ENCODE measurements around the gene KNSTRN. TPM values are rescaled to one million over a fixed set of nuclear protein-coding genes. Genes with fewer than 3 reads are reported as not detected.

KNSTRN gene
- total and polyA plus RNA-seq, 2 of the 8 experiments (the other 6 are each of a cell fraction or from before 2014, with no cell fraction given) = 25.1 to 79.4 TPM

- Histone ChIP-seq H2BK20ac (ENCODE audit: low read length) (no peak overlapping the region), H3K4ac (replicated peaks; ENCODE audit: insufficient read length, low read depth, low read length) (no peak overlapping the region), H2BK15ac (ENCODE audit: low read length) (no peak overlapping the region), H3K9ac (replicated peaks in 1 of 4; ENCODE audit: extremely low read depth in 1 of 4, low read depth in 3 of 4, low read length in 3 of 4) (no peak overlapping the region), H2BK12ac (ENCODE audit: low read depth, low read length) (no peak overlapping the region), H3K4me1 (replicated peaks in 1 of 4; ENCODE audit: control insufficient read depth in 3 of 4, insufficient read depth in 4 of 4, low read length in 3 of 4) (peaks cover 1 to 12% (median 7%) of the 10 kb centered on the region in 4 experiments; a peak in 5 of 7 replicates), H3K9me3 (ENCODE audit: insufficient read depth in 2 of 2, low read depth in 1 of 2, low read length in 1 of 2) (no peaks in the 10 kb centered on the region), H4K20me1 (replicated peaks in 1 of 2; ENCODE audit: control insufficient read depth in 1 of 2, insufficient read depth in 2 of 2, low read length in 2 of 2) (no peaks in the 10 kb centered on the region), H3K27me3 (replicated peaks in 1 of 4; ENCODE audit: control insufficient read depth in 3 of 4, extremely low read depth in 1 of 4, insufficient read depth in 3 of 4, low read length in 3 of 4) (peaks cover 0 to 4% (median 0%) of the 10 kb centered on the region in 4 experiments; a peak in 2 of 7 replicates), H4K91ac (replicated peaks; ENCODE audit: insufficient read length, low read length) (no peak overlapping the region), H3K79me2 (ENCODE audit: control insufficient read depth in 1 of 2, insufficient read depth in 2 of 2, low read length in 2 of 2) (no peaks in the 10 kb centered on the region), H3K14ac (ENCODE audit: insufficient read length) (no peak overlapping the region), H3K18ac (ENCODE audit: extremely low read depth, low read length) (no peak overlapping the region), H3K36me3 (ENCODE audit: control insufficient read depth in 2 of 4, insufficient read depth in 4 of 4, low read length in 3 of 4) (no peaks in the 10 kb centered on the region), H3K27ac (ENCODE audit: low read depth, low read length) (no peak overlapping the region), H2AK5ac (ENCODE audit: low read depth, low read length) (no peak overlapping the region), H4K8ac (ENCODE audit: extremely low read depth, insufficient read depth, low read length) (no peak overlapping the region), H4K5ac (ENCODE audit: insufficient read length, low read depth, low read length) (no peak overlapping the region), H3K4me2 (ENCODE audit: insufficient read depth in 1 of 2, low read depth in 2 of 2, low read length in 2 of 2) (no peak overlapping the region; a peak in 1 of 4 replicates), H3K4me3 (ENCODE audit: extremely low read depth in 1 of 4, insufficient read depth in 2 of 4, low read depth in 3 of 4, low read length in 4 of 4) (no peak overlapping the region), H2AFZ (ENCODE audit: low read length) (no peak overlapping the region), H2BK5ac (ENCODE audit: low read depth, low read length) (no peak overlapping the region), H3K23ac (ENCODE audit: insufficient read length) (no peak overlapping the region), H3K79me1 (ENCODE audit: low read depth, low read length) (no peaks in the 10 kb centered on the region), H3K56ac (replicated peaks; ENCODE audit: insufficient read length, low read depth, low read length) (no peak overlapping the region), H3K23me2 (ENCODE audit: low read depth, low read length) (no peaks in the 10 kb centered on the region), H2BK120ac (replicated peaks; ENCODE audit: low read depth, low read length) (no peak overlapping the region)
- 93% methylated on average over 3 of the region's 4 CpGs; no CpG with 5 or more reads in 1 of the 2 experiments for WGBS, 2 experiments (ENCODE audit: extremely low coverage in 1 of 2, insufficient coverage in 1 of 2, insufficient read length in 1 of 2, insufficient replicate concordance in 2 of 2, low coverage in 1 of 2, low lambda C conversion rate in 2 of 2, missing lambda C conversion rate in 1 of 2)
- no peak for DNase-seq (ENCODE audit: low read depth in 1 of 2, low spot score in 2 of 2)
- no peak for FAIRE-seq
- CTCF ChIA-PET (ENCODE audit: partially characterized antibody) = interaction anchor here (0.7 to 1.2 kb wide), 2 partner anchors 11 to 121 kb away, joined by 3 read pairs; no protein-coding TSS in a partner anchor
- POLR2A ChIA-PET (ENCODE audit: partially characterized antibody) = interaction anchor here (0.6 to 3.7 kb wide), 4 partner anchors 9 to 770 kb away, joined by 3 to 23 read pairs (median 5); partner anchors contain the start of gene BAHD1
- TF ChIP-seq CEBPB (IDR thresholded peaks at IDR 0.05; ENCODE audit: low read depth, low read length) = no peak
- no peak for TF ChIP-seq GTF2F1 (IDR thresholded peaks at IDR 0.05; ENCODE audit: borderline replicate concordance, low read depth, low read length)
- TF ChIP-seq POU5F1 (IDR thresholded peaks at IDR 0.05; ENCODE audit: low read depth, low read length) = no peak
- no peak for TF ChIP-seq ZNF274 (IDR thresholded peaks at IDR 0.05; ENCODE audit: borderline replicate concordance, extremely low read depth, low read length)
- TF ChIP-seq SIRT6 (IDR thresholded peaks at IDR 0.05; ENCODE audit: low read length) = no peak
- no peak for TF ChIP-seq SRF (IDR thresholded peaks at IDR 0.05; ENCODE audit: low read depth, low read length)
- no peak for TF ChIP-seq SAP30 (IDR thresholded peaks at IDR 0.05; ENCODE audit: insufficient read depth, insufficient replicate concordance, low read length)
- no peak for TF ChIP-seq TAF1 (IDR thresholded peaks at IDR 0.05; ENCODE audit: low read depth, low read length)
- TF ChIP-seq KDM1A (IDR thresholded peaks at IDR 0.05; ENCODE audit: borderline replicate concordance, low read length) = no peak
Observed at GRCh38 chr15:40428185-40428584, 45.7 kb downstream of the KNSTRN start.

All from H1 (cell line).